Measurements from ENCODE around the gene SMAD3.

The SMAD3 gene

DNA sequence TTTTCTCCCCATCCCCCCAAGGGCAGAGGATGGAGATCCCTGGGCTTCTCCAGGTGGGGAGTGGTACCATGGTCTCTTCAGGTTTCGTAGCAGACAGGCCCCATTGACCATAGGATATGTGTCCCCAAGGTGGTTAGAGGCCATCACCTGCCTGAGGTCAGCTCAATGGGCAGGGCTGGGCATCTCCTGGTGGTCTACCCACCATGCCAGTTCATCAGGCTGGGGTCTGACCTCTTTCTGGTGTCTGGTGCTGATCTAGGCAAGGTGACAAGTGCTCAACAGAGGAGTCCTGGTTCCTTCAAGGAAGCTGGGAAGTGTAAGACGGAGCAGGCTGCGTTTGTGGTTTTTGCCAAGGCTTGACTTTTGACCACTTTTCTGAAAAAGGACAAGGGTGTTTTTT lies 71.4 kb downstream of the SMAD3 start:
- Histone ChIP-seq H3K9ac (ENCODE audit: low read length) (no peak overlapping the region), H3K27me3 (ENCODE audit: control insufficient read depth, insufficient read depth, low read length) (no peaks in the 10 kb centered on the region), H3K9me3 (ENCODE audit: control insufficient read depth, low read length) (no peaks in the 10 kb centered on the region), H3K4me3 (ENCODE audit: low read length) (no peak overlapping the region), H3K4me1 (ENCODE audit: control insufficient read depth, insufficient read depth, low read length) (peaks cover 64% of the 10 kb centered on the region), H3K36me3 (ENCODE audit: control insufficient read depth, insufficient read depth, low read length) (no peaks in the 10 kb centered on the region)

DNA sequence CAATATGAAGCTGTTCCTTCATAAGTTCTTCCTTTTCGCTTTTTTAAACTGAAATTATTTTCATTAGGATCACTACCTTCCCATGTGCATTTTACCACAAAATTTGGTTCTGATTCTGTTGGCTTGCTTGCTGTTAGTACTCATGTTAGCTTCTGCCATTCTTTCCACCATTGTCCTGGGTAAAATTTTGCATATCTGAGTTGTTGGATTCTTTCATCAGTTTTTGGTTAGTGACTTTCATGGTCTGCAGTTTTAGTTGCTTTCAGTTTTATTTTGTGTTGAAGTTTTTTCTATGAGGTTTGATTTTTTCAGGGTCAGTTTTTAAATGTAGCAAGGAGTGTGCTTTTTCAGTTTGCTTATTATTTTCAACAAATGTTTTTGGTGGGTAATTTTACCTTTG lies 71.9 kb downstream of the SMAD3 start:
- H3K4me1 ChIP-seq (ENCODE audit: control insufficient read depth, insufficient read depth, low read length): peaks cover 67% of the 10 kb centered on the region
- H3K9me3 ChIP-seq (ENCODE audit: control insufficient read depth, low read length): no peaks in the 10 kb centered on the region
- H3K36me3 ChIP-seq (ENCODE audit: control insufficient read depth, insufficient read depth, low read length): no peaks in the 10 kb centered on the region
- no peak overlapping the region for H3K4me3 ChIP-seq (ENCODE audit: low read length)
- no peaks in the 10 kb centered on the region for H3K27me3 ChIP-seq (ENCODE audit: control insufficient read depth, insufficient read depth, low read length)
- no peak overlapping the region for H3K9ac ChIP-seq (ENCODE audit: low read length)

DNA sequence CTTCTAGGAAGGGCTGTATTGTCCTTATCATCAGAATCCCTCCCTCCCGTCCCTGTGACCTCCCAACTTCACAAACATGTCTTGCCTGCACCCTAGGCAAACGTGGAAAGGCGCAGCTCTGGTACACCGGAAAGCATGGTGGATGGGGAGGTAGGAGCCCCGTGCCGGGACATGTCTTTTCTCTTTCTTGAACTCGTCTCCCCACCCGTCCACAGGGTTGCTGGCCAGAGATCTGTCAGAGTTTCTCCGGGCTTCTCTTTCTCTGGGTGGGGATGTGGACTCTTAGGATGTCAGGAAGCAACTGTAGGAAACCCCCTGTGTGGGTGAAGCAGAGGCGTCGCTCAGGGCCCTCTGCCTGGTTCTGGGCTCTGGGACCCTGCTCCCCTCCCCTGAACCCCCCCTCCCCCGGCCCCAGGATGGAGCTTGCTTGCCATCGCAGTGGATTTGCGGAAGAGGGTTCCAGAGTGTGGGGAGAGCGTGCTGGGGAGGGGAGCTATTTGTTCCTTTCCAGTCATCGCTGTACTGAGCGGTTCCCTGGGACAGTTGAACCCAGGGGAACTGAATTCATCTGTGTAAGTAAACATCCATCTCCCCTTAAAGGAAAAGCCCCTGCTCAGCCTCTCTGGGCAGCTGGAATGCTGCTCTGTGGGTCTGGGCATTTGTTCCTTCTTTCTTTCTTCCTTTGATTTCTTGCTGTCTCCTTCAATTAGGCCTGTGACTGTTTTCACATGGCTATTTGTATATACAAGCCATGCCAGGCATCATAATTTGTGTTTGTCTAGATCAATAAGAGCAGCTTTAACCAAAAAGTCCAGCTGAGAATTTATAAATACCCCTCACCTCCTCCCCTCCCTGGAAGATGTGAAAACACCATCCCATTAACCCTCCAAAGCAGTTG lies 72.8 kb downstream of the SMAD3 start:
- H3K9me3 ChIP-seq (ENCODE audit: control insufficient read depth, low read length): no peaks in the 10 kb centered on the region
- H3K9ac ChIP-seq (ENCODE audit: low read length): peak overlapping the region; percentile 28
- no peaks in the 10 kb centered on the region for H3K36me3 ChIP-seq (ENCODE audit: control insufficient read depth, insufficient read depth, low read length)
- H3K4me3 ChIP-seq (ENCODE audit: low read length): no peak overlapping the region
- H3K27me3 ChIP-seq (ENCODE audit: control insufficient read depth, insufficient read depth, low read length): no peaks in the 10 kb centered on the region
- peaks cover 65% of the 10 kb centered on the region for H3K4me1 ChIP-seq (ENCODE audit: control insufficient read depth, insufficient read depth, low read length)

DNA sequence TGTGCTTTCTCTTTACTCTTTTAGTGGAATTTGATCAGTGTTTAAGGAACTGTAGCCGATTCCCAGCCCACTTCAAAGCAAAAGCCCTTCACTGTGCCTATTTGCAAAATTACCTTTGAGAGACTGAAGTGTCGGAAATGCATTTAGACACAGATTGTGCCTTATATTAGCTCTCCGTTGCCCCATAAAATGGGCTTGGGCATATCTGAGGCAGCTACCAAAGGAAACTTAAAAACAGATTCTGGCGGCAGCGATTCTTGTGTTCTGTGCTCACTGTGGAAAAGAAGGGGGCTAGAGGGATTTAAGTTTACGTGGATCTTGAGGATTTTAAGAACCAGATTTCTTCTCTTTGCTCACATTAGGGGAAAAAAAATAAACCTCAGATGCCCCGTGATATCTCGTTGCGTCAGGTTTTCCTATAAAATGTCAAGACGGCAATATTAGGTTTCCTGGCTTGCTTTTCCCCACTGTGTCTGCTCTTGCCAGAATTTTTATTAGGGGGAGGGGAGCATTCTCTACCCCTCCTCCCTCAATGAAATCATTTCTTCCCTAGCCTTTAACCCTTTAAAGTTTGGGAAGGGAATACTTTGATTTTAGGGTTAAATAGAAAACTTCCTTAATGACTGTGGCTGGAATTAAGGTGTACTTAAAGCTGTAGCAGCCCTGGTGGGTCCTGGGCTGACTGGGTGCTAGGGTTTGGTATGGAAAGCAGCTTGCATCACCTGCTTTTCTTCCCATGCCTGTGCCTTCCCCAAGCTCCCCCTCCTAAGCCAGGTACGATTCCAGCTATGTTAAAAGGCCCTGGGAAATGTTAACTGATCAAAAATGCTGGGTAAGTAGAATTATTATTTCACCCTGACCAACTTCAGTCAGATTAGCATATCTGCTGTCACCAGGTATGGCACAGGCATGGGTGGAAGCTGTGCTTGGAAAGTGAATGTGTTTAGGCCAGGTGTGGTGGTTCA lies 73.8 kb downstream of the SMAD3 start:
- Histone ChIP-seq H3K4me3 (ENCODE audit: low read length) (no peak overlapping the region), H3K27me3 (ENCODE audit: control insufficient read depth, insufficient read depth, low read length) (no peaks in the 10 kb centered on the region), H3K9me3 (ENCODE audit: control insufficient read depth, low read length) (no peaks in the 10 kb centered on the region), H3K36me3 (ENCODE audit: control insufficient read depth, insufficient read depth, low read length) (no peaks in the 10 kb centered on the region), H3K4me1 (ENCODE audit: control insufficient read depth, insufficient read depth, low read length) (peaks cover 55% of the 10 kb centered on the region), H3K9ac (ENCODE audit: low read length) (peak overlapping the region; percentile 28)

DNA sequence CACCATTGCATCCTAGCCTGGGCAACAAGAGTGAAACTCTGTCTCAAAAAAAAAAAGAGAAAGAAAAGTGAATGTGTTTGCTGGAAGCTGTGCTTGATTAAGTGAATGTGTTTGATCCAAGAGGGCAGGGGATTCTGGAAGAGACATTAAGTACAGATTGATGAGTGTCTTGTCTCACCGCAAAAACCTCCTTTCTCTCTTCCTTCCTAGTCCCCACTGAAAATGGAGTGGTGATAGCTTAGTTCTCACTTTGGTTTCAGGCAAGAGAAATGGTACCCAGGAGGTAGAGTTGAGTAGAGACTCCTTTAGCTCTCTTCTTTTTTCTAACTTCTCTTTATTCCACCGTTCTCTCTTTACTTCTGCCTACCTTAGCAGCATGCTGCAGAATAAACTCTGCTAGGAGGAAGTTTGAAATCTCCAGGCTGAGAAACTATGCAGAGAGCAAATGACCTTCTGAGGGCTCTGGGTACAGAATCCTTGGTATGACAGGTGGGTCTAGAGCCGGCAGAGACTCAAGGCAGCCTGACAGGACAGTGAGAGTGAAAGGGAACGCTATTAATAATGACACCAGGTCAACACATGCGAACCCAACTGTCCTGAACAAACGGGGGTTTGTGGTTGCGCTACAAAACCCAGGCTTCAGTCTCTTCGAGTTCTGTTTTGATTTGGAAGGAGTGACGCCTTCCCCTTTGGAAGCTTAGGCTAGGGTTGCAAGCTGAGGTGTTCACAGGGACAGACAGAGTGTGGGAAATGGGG lies 74.9 kb downstream of the SMAD3 start:
- H3K27me3 ChIP-seq (ENCODE audit: control insufficient read depth, insufficient read depth, low read length): no peaks in the 10 kb centered on the region
- no peak overlapping the region for H3K9ac ChIP-seq (ENCODE audit: low read length)
- no peaks in the 10 kb centered on the region for H3K36me3 ChIP-seq (ENCODE audit: control insufficient read depth, insufficient read depth, low read length)
- H3K9me3 ChIP-seq (ENCODE audit: control insufficient read depth, low read length): no peaks in the 10 kb centered on the region
- no peak overlapping the region for H3K4me3 ChIP-seq (ENCODE audit: low read length)
- H3K4me1 ChIP-seq (ENCODE audit: control insufficient read depth, insufficient read depth, low read length): peaks cover 54% of the 10 kb centered on the region

DNA sequence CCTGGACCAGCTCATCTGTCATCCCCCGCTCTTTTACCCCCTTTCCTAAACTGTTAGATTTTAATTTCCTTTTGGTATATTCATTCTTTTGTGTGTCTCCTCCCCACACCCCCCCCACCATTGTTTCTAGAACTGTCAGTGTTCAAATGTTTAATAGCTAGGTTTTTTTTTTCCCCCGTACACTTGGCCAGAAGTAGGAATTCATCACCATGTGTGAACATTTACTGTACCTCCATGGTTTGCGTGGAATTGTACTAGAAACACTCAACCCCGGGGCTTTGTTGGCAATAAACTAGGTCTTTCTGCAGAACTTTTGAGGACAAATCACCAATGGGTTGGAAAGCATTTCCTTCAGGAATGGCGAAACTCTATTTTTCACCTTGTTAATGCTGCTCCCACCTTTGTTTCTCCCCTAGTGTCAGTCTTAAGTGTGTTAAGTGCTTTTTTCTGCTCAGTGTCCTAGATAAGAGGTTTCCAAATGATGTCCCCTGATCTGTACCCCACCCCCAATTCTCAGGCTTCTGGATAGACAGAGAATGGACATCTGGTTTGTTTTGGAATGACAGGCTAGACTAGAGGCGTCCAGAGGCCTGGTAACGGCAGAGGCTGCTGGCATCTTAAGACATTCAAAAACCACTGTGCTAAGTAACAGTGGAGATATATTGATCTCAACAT lies 76.8 kb downstream of the SMAD3 start:
- H3K9ac ChIP-seq (ENCODE audit: low read length): no peak overlapping the region
- H3K27me3 ChIP-seq (ENCODE audit: control insufficient read depth, insufficient read depth, low read length): no peaks in the 10 kb centered on the region
- no peak overlapping the region for H3K4me3 ChIP-seq (ENCODE audit: low read length)
- no peaks in the 10 kb centered on the region for H3K9me3 ChIP-seq (ENCODE audit: control insufficient read depth, low read length)
- H3K4me1 ChIP-seq (ENCODE audit: control insufficient read depth, insufficient read depth, low read length): peaks cover 63% of the 10 kb centered on the region
- no peaks in the 10 kb centered on the region for H3K36me3 ChIP-seq (ENCODE audit: control insufficient read depth, insufficient read depth, low read length)

DNA sequence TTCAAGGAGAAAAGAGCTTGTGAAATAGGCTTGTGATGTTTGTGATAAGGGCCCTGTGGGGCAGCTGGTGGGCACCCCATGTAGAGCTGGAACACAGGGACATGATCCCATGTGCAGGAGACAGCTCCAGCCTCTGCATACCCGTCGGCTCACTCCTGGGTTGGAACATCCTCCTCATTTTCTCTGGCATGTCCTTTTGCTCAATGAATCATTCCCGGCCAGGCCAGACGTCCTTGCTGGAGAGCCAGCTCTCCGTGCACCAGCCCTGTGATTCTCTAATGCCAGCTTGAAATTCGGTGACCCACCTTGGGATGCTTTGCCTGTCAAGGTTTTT lies 77.3 kb downstream of the SMAD3 start:
- peaks cover 63% of the 10 kb centered on the region for H3K4me1 ChIP-seq (ENCODE audit: control insufficient read depth, insufficient read depth, low read length)
- H3K4me3 ChIP-seq (ENCODE audit: low read length): no peak overlapping the region
- no peaks in the 10 kb centered on the region for H3K36me3 ChIP-seq (ENCODE audit: control insufficient read depth, insufficient read depth, low read length)
- no peaks in the 10 kb centered on the region for H3K27me3 ChIP-seq (ENCODE audit: control insufficient read depth, insufficient read depth, low read length)
- no peaks in the 10 kb centered on the region for H3K9me3 ChIP-seq (ENCODE audit: control insufficient read depth, low read length)
- H3K9ac ChIP-seq (ENCODE audit: low read length): no peak overlapping the region

DNA sequence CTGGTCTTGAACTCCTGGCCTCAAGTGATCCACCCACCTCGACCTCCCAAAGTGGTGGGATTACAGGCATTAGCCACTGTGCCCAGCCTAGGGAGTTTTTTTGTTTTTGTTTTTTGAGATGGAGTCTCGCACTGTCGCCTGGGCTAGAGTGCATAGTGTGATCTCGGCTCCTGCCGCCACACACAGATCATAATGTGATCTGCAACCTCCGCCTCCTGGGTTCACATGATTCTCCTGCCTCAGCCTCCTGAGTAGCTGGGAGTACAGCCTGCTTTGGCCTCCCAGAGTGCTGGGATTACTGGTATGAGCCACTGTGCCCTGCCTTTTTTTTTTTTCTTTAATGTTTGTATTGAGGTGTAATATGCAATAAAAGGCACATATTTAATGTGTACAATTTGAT lies 78.2 kb downstream of the SMAD3 start:
- no peaks in the 10 kb centered on the region for H3K36me3 ChIP-seq (ENCODE audit: control insufficient read depth, insufficient read depth, low read length)
- no peak overlapping the region for H3K9ac ChIP-seq (ENCODE audit: low read length)
- H3K9me3 ChIP-seq (ENCODE audit: control insufficient read depth, low read length): no peaks in the 10 kb centered on the region
- H3K27me3 ChIP-seq (ENCODE audit: control insufficient read depth, insufficient read depth, low read length): no peaks in the 10 kb centered on the region
- peaks cover 65% of the 10 kb centered on the region for H3K4me1 ChIP-seq (ENCODE audit: control insufficient read depth, insufficient read depth, low read length)
- no peak overlapping the region for H3K4me3 ChIP-seq (ENCODE audit: low read length)

DNA sequence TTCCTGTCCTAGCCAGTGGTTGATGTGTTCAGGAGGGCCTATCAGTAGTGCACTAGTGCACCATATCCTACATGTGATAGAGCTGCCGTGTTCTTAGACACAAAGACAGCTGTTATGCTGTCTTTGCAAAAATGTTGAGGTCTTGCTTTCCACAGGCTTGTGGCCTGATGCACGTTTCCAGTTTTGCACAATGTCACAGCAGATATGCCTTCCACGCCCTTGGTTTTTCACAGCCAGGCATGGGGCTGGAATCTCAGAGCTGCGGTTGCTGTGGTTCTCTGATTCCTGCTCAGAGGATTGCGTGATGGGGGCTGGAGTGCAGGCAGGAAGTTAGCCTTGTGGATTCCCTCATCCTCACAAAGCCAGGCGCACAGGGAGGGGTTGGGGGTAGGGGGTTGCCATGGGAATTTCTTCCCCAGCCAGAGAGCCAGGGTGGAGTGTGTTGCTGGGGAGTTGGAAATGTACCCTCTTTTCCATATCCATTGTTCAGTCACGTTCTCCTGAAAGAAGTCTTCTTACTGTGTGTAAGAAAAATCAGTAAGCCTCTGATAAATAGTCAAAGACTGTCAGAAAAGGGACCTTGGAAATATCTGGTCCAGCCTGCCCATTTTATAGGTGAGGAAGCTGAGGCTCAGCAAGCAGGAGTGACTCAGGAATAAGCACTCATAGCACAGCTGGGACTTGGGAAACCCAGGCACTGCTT lies 79.4 kb downstream of the SMAD3 start:
- Histone ChIP-seq H3K4me3 (ENCODE audit: low read length) (no peak overlapping the region), H3K4me1 (ENCODE audit: control insufficient read depth, insufficient read depth, low read length) (peaks cover 72% of the 10 kb centered on the region), H3K9ac (ENCODE audit: low read length) (no peak overlapping the region), H3K36me3 (ENCODE audit: control insufficient read depth, insufficient read depth, low read length) (no peaks in the 10 kb centered on the region), H3K9me3 (ENCODE audit: control insufficient read depth, low read length) (no peaks in the 10 kb centered on the region), H3K27me3 (ENCODE audit: control insufficient read depth, insufficient read depth, low read length) (no peaks in the 10 kb centered on the region)

DNA sequence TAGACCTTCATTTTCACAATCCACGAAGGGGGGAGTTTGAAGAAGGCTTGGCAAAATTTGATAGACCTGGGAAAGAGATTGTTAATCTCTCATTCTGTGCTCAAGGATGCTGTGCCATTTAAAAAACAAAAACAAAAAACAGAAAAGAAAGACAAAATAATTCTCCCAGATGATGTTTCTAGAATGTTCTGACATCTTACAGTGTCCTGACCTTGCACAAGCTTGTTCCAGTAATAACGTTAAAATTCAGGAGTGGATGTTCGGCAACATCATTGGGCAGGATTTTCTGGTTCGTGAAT lies 79.9 kb downstream of the SMAD3 start:
- peaks cover 77% of the 10 kb centered on the region for H3K4me1 ChIP-seq (ENCODE audit: control insufficient read depth, insufficient read depth, low read length)
- H3K27me3 ChIP-seq (ENCODE audit: control insufficient read depth, insufficient read depth, low read length): no peaks in the 10 kb centered on the region
- no peak overlapping the region for H3K4me3 ChIP-seq (ENCODE audit: low read length)
- H3K9ac ChIP-seq (ENCODE audit: low read length): no peak overlapping the region
- no peaks in the 10 kb centered on the region for H3K9me3 ChIP-seq (ENCODE audit: control insufficient read depth, low read length)
- H3K36me3 ChIP-seq (ENCODE audit: control insufficient read depth, insufficient read depth, low read length): no peaks in the 10 kb centered on the region

DNA sequence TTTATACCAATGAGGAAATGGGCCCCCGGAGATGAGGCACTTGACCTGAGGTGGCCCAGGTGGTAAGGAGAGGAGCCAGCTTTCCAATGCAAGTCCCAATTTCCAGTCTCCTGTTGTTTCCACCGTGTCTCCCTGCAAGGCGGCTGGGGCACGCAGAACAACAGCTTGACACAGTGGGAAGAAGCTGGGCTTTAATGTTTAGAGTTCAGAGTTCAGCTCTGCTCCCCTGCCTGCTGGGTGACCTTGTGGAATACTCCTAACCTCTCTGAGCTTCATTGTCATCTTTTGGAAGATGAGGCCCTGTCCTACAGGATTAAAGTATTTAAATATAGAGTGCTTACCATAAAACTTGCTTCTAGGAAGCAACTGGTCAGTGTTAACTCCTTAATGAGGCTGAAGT lies 80.3 kb downstream of the SMAD3 start:
- Histone ChIP-seq H3K4me3 (ENCODE audit: low read length) (no peak overlapping the region), H3K27me3 (ENCODE audit: control insufficient read depth, insufficient read depth, low read length) (no peaks in the 10 kb centered on the region), H3K9ac (ENCODE audit: low read length) (no peak overlapping the region), H3K36me3 (ENCODE audit: control insufficient read depth, insufficient read depth, low read length) (no peaks in the 10 kb centered on the region), H3K4me1 (ENCODE audit: control insufficient read depth, insufficient read depth, low read length) (peaks cover 79% of the 10 kb centered on the region), H3K9me3 (ENCODE audit: control insufficient read depth, low read length) (no peaks in the 10 kb centered on the region)

Data from mucosa of stomach (tissue), 1 donor.